ENCODE results near the gene CSHL1.
"Not testable (repeated sequence)": the region's sequence is repeated elsewhere in the genome, so short reads cannot be mapped to it uniquely, and the experiment has no call there.

Gene CSHL1

GRCh38 chr17:63917646-63918045 lies 6.6 kb upstream of the CSHL1 start:
- no peak for DNase-seq

DNA sequence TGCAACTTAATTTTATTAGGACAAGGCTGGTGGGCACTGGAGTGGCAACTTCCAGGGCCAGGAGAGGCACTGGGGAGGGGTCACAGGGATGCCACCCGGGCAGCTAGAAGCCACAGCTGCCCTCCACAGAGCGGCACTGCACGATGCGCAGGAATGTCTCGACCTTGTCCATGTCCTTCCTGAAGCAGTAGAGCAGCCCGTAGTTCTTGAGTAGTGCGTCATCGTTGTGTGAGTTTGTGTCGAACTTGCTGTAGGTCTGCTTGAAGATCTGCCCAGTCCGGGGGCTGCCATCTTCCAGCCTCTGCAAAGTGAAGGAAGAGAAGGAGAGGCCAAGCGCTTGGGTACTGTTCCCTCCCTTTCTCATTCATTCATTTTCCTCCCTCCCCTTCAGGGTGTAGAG lies 6.1 kb upstream of the CSHL1 start:
- DNase-seq: not testable (repeated sequence)

- no peak for DNase-seq
These were observed 5.6 kb upstream of the CSHL1 start for GRCh38 chr17:63916566-63917185.

DNA sequence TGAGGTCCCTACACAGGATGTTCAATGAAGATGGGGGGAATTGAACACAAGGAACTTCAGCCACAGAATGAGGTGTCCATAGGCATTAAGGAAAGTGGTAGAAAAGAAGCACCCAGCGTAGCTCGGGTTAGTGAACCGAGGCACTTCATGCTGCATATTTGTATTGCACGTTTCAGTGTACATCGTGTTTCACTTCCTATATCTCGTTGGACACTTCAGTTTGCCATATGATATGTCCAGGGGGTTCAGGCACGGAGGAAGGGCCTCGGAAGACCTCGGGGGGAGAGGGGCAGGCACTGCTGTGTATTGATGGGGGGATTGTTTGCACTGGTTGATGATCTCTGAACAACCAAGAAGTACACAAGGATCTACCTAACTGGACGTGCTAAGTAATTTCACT lies 4.7 kb upstream of the CSHL1 start:
- not testable (repeated sequence) for DNase-seq

DNA sequence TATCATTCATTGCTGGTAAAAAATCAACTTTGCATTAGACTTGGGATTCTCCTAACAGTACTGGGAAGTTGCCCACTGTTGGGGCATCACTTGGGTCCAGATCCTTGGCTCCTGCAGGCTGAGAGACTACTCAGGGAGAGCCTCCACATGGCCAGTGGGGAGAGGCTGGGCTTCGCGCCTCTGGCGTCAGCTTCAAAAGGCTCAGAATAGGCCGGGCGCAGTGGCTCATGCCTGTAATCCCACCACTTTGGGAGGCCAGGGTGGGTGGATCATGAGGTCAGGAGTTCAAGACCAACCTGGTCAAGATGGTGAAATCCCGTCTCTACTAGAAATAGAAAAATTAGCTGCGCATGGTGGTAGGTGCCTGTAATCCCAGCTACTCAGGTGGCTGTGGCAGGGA lies 3.4 kb upstream of the CSHL1 start:
- DNase-seq: no peak

GRCh38 chr17:63911657-63912100 lies 621 bp upstream of the CSHL1 start:
- no peak for DNase-seq

DNA sequence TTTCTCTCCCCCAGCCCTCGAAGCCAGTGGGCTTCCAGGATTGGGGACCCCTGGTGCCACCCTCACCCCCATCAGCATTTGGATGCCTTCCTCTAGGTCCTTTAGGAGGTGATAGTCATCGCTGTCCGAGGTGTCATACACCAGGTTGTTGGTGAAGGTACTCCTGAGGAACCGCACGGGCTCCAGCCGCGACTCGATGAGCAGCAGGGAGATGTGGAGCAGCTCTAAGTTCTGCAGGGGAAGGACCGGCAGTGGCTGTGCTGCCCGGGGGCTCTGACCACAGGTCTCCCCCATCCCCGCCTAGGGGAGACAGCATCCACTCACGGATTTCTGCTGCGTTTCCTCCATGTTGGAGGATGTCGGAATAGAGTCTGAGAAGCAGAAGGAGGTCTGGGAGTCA lies 962 bp downstream of the CSHL1 start:
- no peak for DNase-seq

- DNase-seq: not testable (repeated sequence)
These were observed 1.5 kb downstream of the CSHL1 start for GRCh38 chr17:63909586-63909985.

- not testable (repeated sequence) for DNase-seq
These were observed 3.8 kb downstream of the CSHL1 start for GRCh38 chr17:63907161-63907778.

GRCh38 chr17:63904796-63905195 lies 6.3 kb downstream of the CSHL1 start:
- DNase-seq: not testable (repeated sequence)

DNA sequence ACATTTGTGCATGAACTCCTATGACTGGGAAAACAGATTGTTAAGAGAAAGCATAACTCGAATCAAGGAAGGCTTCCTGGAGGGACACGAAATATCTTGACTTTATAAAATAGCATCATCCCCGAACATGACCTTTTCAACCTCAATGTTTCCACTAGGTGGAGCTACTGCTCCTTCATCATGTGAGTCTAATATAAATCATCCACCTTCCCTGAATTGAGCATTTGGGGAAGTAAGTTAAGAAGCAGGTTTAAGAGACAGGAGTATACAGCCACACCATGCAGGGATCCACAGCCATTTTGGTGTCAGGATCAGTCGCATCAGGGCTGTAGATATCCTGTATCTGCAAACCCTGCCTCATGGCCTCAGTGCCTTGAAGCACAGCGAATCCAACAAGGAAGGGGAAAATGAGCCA lies 7.3 kb downstream of the CSHL1 start:
- DNase-seq: not testable (repeated sequence)

- DNase-seq: not testable (repeated sequence)
These were observed 9.1 kb downstream of the CSHL1 start for GRCh38 chr17:63901971-63902370.

DNA sequence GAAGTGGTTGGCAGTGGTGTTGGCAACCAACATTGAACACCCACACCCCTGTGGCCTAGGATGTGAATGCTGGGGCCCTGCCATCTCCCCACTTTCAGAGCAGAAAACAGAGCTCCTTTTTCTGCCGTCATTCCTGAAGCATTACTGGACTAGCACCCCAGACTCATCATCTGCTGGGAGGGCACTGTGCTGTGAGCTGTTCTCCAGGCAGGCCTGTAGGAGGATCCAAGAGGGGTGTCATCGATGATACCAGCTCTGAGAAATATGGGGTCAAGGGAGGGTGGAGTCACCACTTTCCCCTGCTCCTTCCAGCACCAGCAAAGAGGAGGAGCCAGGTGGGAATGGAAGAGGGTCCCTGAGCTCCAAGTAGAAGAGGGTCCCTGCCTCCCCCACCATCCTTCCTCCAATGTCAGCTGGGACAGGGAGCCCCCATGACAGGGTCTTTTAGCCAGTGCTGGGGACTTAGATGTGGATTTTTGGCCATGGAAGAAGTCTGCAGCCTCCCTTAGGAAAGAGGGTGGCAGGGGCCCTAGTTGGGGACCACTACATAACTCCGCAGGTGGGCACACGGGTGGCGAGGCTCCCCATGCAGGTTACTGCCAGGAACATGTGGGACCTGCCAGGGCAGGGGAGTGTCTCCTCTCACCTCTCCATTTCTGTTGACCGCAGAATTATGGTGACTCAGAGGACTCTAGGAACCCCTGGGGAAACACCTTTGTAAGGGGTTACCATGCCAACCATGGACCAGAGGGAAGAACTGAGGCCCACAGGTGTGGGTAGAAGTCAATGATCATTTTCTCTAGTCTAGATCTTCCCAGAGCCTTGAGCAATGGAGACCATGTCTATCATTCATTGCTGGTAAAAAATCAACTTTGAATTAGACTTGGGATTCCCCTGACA lies 11.9 kb downstream of the CSHL1 start:
- DNase-seq: not testable (repeated sequence)

GRCh38 chr17:63896524-63897354 lies 14.3 kb downstream of the CSHL1 start, which contains the start of gene CSH1:
Gene CSH1 (minus strand): TSS chr17:63896574. CDS start chr17:63896511, 63 bp downstream.
- not testable (repeated sequence) for DNase-seq

GRCh38 chr17:63894821-63895220 lies 16.2 kb downstream of the CSHL1 start:
- DNase-seq: not testable (repeated sequence)

GRCh38 chr17:63894021-63894420 lies 17.0 kb downstream of the CSHL1 start:
- DNase-seq: not testable (repeated sequence)

- DNase-seq: not testable (repeated sequence)
These were observed 18.6 kb downstream of the CSHL1 start for GRCh38 chr17:63892316-63893037.

- DNase-seq: not testable (repeated sequence)
These were observed 21.8 kb downstream of the CSHL1 start for GRCh38 chr17:63889026-63889848.

- not testable (repeated sequence) for DNase-seq
These were observed 25.9 kb downstream of the CSHL1 start for GRCh38 chr17:63885119-63885518.

DNA sequence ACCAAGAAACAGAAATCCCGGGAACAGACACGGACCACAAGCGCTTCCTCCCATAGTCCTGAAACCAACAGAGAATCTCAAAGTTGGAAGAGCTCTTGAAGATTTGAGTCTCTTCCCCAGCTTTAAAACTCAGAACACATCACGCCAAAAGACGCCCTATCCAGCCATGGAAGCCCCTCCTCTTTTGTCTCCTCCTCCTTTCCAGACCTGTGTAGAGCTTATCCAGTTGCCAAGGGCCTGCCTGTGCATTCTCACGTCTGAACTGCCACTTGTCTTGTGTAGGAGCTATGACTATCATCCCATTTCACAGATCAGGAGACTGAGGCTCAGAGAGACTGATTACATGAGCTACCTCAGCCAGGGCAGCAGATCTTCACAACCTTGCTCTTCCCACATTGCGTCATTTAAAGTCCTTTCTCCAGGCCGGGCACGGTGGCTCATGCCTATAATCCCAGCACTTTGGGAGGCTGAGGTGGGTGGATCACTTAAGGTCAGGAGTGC lies 28.4 kb downstream of the CSHL1 start:
- DNase-seq: not testable (repeated sequence)

Data from NCI-H1048 (cell line).